HepG2 (cell line): Measurements from ENCODE around the gene CCDC97. TPM values are rescaled to one million over a fixed set of nuclear protein-coding genes. Genes with fewer than 3 reads are reported as not detected.

Experiments used
- CCAR2 ChIP-seq: fragments of 200-400 bp; formaldehyde crosslinking; optimal IDR thresholded peaks from 2 replicates; pipeline ENCODE3; 2018; ENCODE audit warnings: low read depth, mild to moderate bottlenecking, low read length, moderate library complexity
- HMG20B ChIP-seq: conservative IDR thresholded peaks from 2 replicates; pipeline ENCODE4 v1.6.1; 2016; ENCODE audit warnings: missing genetic modification reagents, missing compliant biosample characterization
- RARA ChIP-seq: IDR thresholded peaks from 2 replicates; pipeline ENCODE4 v1.6.1; 2016; ENCODE audit warnings: missing genetic modification reagents, missing compliant biosample characterization
- RCOR2 ChIP-seq: IDR thresholded peaks from 2 replicates; pipeline ENCODE4 v1.6.1; 2016; ENCODE audit warnings: missing biosample characterization, missing genetic modification reagents
- SMARCE1 ChIP-seq: fragments of 450-650 bp; IDR thresholded peaks from 2 replicates; pipeline ENCODE4 v1.6.1; 2017; ENCODE audit warnings: borderline replicate concordance
- ZC3H4 ChIP-seq: sonication (generic); formaldehyde crosslinking; IDR thresholded peaks from 2 replicates; pipeline ENCODE4 v1.4.0; 2020; ENCODE audit warnings: missing genetic modification reagents, borderline replicate concordance
- ZFP82 ChIP-seq: sonication (generic); formaldehyde crosslinking; IDR thresholded peaks from 2 replicates; pipeline ENCODE4 v1.5.1; 2020; ENCODE audit warnings: mild to moderate bottlenecking, missing genetic modification reagents, borderline replicate concordance
- polyA plus RNA-seq, 8 experiments: library from polyadenylated mRNA; depleted of rRNA in 3 of 8; stranded (reverse) in 7 of 8; unstranded in 1 of 8; fragments of >200 nt; fragmentation: Illumina TruSeq in 4 of 8; extraction: Trizol in 4 of 8; gene quantifications; 2 replicates each; pipeline versions ENCODE4 v1.2.1 to v1.2.3, GENCODE V29; 2011 to 2016; ENCODE audit warnings: low read depth in 4 of 8, missing spikeins in 1 of 8, mixed read lengths in 1 of 8; ENCODE audit not compliant: insufficient read depth in 1 of 8
- total RNA-seq, 5 experiments: library from RNA; depleted of rRNA; stranded (reverse); fragments of >200 nt; fragmentation: Illumina TruSeq; extraction: Trizol; gene quantifications; 2 replicates each; pipeline ENCODE4 v1.2.3, GENCODE V29; 2016; ENCODE audit warnings: low read depth in 1 of 5
- TF ChIP-seq, protein P1 (sequence below): sonication (generic); formaldehyde crosslinking; IDR thresholded peaks from 2 replicates; pipeline ENCODE4 v1.8.0; 2022; ENCODE audit warnings: mild to moderate bottlenecking, missing genetic modification reagents, moderate library complexity
- TF ChIP-seq, protein P2 (sequence below): sonication (generic); formaldehyde crosslinking; IDR thresholded peaks from 2 replicates; pipeline ENCODE4 v1.4.0; 2020; ENCODE audit warnings: mild to moderate bottlenecking, missing genetic modification reagents
- TF ChIP-seq, protein P3 (sequence below): sonication (generic); formaldehyde crosslinking; conservative IDR thresholded peaks from 2 replicates; pipeline ENCODE4 v1.5.0; 2020; ENCODE audit warnings: missing genetic modification reagents

The CCDC97 gene
- total and polyA plus RNA-seq, 2 of the 13 experiments (the other 11 are each of a cell fraction or from before 2014, with no cell fraction given), result 6.2 to 7.3 TPM

DNA sequence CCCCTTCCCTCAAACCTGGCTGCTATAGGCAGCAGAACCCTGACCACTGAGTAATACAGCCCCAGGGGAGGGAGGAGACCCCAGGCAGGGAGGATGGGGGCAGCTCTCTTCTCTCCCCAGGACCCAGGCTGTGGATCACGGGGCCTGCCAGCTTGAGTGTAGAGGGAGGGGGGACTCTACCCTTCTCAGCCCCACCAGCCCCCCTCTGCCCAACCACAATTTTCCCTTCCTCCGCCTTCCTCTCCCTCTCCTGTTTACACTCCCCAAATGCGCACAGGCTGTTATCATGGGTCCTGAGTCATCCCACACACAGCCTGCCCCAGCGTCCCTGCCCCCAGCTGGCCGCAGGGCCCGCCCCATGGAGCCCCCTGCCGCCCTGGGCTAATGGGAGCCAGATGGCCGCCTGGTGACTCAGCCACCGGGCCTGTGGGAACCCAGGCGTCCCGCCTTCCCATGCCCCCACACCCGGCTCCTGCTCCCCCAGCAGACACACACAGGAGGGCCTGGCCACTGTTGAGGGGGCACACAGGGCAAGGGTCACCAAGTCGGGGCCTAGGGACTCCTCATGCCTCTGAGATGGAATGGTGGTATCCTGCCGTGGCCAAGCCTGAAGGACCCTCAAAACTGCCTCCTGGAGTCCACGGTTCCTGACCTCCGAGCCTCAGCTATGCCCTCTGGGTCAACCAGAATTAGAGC, 13.6 kb downstream of the CCDC97 start (continued):
- TF ChIP-seq ZC3H4 (CRISPR knock-in tag) (no peak), RARA (peak; percentile 63), ZFP82 (no peak), SMARCE1 (no peak), HMG20B (CRISPR knock-in tag) (0 out of 2 replicates have a peak, but pooled peaks have one; percentile 49), CCAR2 (no peak), RCOR2 (CRISPR knock-in tag) (no peak)
- TF ChIP-seq, protein P1, sequence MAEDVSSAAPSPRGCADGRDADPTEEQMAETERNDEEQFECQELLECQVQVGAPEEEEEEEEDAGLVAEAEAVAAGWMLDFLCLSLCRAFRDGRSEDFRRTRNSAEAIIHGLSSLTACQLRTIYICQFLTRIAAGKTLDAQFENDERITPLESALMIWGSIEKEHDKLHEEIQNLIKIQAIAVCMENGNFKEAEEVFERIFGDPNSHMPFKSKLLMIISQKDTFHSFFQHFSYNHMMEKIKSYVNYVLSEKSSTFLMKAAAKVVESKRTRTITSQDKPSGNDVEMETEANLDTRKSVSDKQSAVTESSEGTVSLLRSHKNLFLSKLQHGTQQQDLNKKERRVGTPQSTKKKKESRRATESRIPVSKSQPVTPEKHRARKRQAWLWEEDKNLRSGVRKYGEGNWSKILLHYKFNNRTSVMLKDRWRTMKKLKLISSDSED, result no peak
- TF ChIP-seq, protein P2, sequence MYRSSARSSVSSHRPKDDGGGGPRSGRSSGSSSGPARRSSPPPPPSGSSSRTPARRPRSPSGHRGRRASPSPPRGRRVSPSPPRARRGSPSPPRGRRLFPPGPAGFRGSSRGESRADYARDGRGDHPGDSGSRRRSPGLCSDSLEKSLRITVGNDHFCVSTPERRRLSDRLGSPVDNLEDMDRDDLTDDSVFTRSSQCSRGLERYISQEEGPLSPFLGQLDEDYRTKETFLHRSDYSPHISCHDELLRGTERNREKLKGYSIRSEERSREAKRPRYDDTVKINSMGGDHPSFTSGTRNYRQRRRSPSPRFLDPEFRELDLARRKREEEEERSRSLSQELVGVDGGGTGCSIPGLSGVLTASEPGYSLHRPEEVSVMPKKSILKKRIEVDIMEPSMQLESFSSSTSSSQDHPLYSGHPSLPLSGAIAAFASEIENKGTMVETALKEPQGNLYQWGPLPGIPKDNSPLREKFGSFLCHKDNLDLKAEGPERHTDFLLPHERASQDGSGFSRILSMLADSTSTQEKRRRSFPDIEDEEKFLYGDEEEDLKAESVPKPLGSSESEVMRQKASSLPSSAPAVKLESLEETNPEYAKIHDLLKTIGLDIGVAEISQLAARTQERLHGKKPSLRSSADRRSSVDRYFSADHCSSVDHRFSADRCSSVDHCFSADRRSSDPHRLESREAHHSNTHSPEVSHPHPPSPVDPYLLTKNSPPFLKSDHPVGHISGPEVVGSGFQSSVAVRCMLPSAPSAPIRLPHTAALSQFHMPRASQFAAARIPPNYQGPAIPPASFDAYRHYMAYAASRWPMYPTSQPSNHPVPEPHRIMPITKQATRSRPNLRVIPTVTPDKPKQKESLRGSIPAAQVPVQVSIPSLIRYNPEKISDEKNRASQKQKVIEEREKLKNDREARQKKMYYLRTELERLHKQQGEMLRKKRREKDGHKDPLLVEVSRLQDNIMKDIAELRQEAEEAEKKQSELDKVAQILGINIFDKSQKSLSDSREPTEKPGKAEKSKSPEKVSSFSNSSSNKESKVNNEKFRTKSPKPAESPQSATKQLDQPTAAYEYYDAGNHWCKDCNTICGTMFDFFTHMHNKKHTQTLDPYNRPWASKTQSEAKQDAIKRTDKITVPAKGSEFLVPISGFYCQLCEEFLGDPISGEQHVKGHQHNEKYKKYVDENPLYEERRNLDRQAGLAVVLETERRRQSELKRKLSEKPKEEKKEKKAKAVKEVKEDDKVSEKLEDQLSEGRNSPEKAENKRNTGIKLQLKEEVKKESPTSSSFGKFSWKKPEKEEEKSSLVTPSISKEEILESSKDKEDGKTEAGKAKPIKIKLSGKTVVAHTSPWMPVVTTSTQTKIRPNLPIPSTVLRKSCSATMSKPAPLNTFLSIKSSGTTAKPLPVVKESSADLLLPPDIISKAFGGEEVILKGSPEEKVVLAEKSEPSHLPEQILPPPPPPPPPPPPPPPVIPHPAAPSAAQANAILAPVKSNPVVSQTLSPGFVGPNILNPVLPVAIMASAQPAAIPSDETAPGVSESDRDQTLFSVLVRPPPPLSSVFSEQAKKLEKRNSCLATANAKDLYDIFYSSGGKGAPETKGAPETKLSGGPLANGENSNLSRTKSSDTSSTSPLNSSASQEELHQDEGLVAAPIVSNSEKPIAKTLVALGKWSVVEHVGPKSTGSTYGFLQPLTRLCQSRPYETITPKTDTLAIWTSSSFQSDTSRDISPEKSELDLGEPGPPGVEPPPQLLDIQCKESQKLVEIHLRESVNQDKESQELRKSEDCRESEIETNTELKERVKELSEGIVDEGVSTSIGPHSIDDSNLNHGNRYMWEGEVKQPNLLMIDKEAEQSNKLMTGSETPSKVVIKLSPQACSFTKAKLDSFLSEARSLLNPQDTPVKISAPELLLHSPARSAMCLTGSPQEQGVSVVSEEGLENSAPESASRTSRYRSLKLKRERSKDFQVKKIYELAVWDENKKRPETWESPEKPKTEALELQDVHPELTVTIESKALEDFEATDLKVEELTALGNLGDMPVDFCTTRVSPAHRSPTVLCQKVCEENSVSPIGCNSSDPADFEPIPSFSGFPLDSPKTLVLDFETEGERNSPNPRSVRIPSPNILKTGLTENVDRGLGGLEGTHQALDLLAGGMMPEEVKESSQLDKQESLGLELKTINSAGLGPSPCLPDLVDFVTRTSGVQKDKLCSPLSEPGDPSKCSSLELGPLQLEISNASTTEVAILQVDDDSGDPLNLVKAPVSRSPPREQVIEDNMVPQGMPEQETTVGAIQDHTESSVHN (CRISPR knock-in tag), result no peak
- TF ChIP-seq, protein P3, sequence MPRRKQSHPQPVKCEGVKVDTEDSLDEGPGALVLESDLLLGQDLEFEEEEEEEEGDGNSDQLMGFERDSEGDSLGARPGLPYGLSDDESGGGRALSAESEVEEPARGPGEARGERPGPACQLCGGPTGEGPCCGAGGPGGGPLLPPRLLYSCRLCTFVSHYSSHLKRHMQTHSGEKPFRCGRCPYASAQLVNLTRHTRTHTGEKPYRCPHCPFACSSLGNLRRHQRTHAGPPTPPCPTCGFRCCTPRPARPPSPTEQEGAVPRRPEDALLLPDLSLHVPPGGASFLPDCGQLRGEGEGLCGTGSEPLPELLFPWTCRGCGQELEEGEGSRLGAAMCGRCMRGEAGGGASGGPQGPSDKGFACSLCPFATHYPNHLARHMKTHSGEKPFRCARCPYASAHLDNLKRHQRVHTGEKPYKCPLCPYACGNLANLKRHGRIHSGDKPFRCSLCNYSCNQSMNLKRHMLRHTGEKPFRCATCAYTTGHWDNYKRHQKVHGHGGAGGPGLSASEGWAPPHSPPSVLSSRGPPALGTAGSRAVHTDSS (CRISPR knock-in tag), result no peak
